Measurements from ENCODE around the gene DUSP15.
A peak's percentile ranks its signal among the peaks of the same experiment; 100 is the strongest.

Gene DUSP15

GRCh38 chr20:31835977-31836852 is 34.1 kb downstream of the DUSP15 start:
- intact Hi-C loops (cut with DNase I; ENCODE audit: low total_unique reads) = no loop called here
- Histone ChIP-seq H3K36me3 (no peaks in the 10 kb centered on the region), H3K27ac (peak overlapping the region; percentile 67 to 92), H3K27me3 (no peaks in the 10 kb centered on the region), H3K9me3 (no peaks in the 10 kb centered on the region), H3K4me3 (no peak overlapping the region), H3K4me1 (peaks cover 8 to 70% (median 54%) of the 10 kb centered on the region in 4 donors)
- TF ChIP-seq, protein P1, sequence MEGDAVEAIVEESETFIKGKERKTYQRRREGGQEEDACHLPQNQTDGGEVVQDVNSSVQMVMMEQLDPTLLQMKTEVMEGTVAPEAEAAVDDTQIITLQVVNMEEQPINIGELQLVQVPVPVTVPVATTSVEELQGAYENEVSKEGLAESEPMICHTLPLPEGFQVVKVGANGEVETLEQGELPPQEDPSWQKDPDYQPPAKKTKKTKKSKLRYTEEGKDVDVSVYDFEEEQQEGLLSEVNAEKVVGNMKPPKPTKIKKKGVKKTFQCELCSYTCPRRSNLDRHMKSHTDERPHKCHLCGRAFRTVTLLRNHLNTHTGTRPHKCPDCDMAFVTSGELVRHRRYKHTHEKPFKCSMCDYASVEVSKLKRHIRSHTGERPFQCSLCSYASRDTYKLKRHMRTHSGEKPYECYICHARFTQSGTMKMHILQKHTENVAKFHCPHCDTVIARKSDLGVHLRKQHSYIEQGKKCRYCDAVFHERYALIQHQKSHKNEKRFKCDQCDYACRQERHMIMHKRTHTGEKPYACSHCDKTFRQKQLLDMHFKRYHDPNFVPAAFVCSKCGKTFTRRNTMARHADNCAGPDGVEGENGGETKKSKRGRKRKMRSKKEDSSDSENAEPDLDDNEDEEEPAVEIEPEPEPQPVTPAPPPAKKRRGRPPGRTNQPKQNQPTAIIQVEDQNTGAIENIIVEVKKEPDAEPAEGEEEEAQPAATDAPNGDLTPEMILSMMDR (IDR thresholded peaks at IDR 0.05) = peak in 1 of 2 experiments; percentile 23
- peak; percentile 92 to 96 for DNase-seq

DNA sequence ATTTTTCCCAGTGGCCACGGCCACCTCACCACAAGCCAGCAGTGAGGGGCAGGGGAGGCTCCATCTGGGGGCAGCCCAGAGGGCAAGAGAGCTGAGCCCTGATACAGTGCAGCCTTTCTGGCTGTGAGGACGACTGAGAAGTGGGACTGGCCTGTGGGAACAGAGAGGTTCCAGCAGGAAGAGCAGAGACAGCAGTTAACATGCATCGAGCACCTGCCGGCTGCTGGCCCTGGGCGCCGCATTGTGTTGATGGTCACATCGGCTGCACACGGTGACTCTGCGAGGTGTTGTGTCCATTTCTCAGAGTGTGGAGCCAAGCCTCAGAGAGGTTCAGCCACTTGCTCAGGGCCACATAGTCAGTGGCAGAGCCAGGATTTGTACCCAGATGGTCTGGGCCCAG is 34.8 kb downstream of the DUSP15 start:
- intact Hi-C loops (cut with DNase I; ENCODE audit: low total_unique reads) = no loop called here
- H3K27ac ChIP-seq = peak overlapping the region; percentile 67 to 92
- H3K9me3 ChIP-seq = no peaks in the 10 kb centered on the region
- no peaks in the 10 kb centered on the region for H3K36me3 ChIP-seq
- no peaks in the 10 kb centered on the region for H3K27me3 ChIP-seq
- DNase-seq = no peak
- TF ChIP-seq, protein P1 (IDR thresholded peaks at IDR 0.05) = no peak
- H3K4me3 ChIP-seq = no peak overlapping the region
- H3K4me1 ChIP-seq = peaks cover 8 to 63% (median 47%) of the 10 kb centered on the region in 4 donors

- H3K9me3 ChIP-seq = no peaks in the 10 kb centered on the region
- DNase-seq = no peak
- H3K36me3 ChIP-seq = no peaks in the 10 kb centered on the region
- TF ChIP-seq, protein P1 (IDR thresholded peaks at IDR 0.05) = no peak
- H3K27me3 ChIP-seq = no peaks in the 10 kb centered on the region
- H3K4me1 ChIP-seq = peaks cover 8 to 48% (median 37%) of the 10 kb centered on the region in 4 donors
- intact Hi-C loops (cut with DNase I; ENCODE audit: low total_unique reads) = loop anchor here (5.0 kb wide), 1 partner anchor 193 kb away; no protein-coding TSS in a partner anchor
- peak overlapping the region in 1 of 2 donors; percentile 92 for H3K27ac ChIP-seq
- no peak overlapping the region for H3K4me3 ChIP-seq
Observed at GRCh38 chr20:31833931-31834521, 36.3 kb downstream of the DUSP15 start.

DNA sequence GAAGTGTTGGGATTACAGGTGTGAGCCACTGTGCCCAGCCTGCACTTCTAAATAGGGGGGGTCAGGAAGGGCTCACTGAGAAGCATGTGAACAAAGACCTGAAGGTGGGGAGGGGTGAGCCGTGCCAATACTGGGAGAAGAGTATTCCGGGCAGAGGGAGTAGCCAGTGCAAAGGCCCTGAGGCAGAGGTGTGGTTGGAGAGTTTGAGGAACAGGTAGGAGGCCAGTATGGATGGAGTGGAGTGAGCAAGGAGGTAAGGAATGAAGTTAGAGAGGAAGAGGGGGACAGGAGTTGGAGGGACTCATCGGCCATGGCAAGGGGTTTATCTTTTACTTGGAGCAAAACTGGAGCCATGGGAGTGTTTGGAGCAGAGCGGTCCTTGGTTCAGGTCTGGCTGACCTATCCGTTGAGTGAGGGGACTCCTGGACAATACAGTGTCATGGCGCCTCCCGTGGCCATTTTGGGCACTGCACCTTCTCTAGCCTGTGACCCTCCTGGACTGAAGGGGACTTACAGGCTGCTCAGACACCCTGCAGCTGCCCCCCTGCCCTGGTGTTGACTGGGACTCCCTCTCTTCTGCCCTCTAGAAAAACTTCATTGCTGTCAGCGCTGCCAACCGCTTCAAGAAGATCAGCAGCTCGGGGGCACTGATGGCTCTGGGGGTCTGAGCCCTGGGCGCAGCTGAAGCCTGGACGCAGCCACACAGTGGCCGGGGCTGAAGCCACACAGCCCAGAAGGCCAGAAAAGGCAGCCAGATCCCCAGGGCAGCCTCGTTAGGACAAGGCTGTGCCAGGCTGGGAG is 37.0 kb downstream of the DUSP15 start:
- Histone ChIP-seq H3K36me3 (no peaks in the 10 kb centered on the region), H3K4me3 (no peak overlapping the region), H3K27me3 (no peaks in the 10 kb centered on the region), H3K9me3 (no peaks in the 10 kb centered on the region), H3K4me1 (peaks cover 8 to 41% (median 32%) of the 10 kb centered on the region in 4 donors), H3K27ac (no peak overlapping the region)
- intact Hi-C loops (cut with DNase I; ENCODE audit: low total_unique reads) = loop anchor here (5.0 kb wide), 1 partner anchor 194 kb away; no protein-coding TSS in a partner anchor
- peak in 1 of 2 donors; percentile 58 for DNase-seq
- TF ChIP-seq, protein P1 (IDR thresholded peaks at IDR 0.05) = peak; percentile 71 to 83

DNA sequence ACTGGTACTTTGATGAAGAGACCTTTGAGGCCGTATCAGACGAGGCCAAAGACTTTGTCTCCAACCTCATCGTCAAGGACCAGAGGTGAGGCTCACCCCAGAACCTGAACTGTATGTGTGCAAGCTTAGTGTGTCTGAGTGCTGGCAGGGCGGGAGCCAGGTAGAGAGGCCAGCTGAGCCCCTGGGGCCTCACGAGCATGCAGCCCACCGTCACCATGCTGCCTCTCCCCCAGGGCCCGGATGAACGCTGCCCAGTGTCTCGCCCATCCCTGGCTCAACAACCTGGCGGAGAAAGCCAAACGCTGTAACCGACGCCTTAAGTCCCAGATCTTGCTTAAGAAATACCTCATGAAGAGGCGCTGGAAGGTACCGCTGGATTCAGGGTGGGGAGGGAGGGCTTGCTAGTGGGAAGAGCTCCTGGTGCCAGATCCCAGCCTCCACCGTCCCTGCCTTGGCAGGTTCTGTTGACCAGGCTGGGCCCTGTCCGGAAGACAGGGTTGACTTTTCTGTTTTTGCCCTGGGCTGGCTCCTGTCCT is 38.5 kb downstream of the DUSP15 start:
- H3K27me3 ChIP-seq = no peaks in the 10 kb centered on the region
- peaks cover 8 to 26% (median 17%) of the 10 kb centered on the region in 4 donors for H3K4me1 ChIP-seq
- H3K36me3 ChIP-seq = no peaks in the 10 kb centered on the region
- no peak for DNase-seq
- H3K27ac ChIP-seq = no peak overlapping the region
- H3K4me3 ChIP-seq = no peak overlapping the region
- TF ChIP-seq, protein P1 (IDR thresholded peaks at IDR 0.05) = no peak
- no peaks in the 10 kb centered on the region for H3K9me3 ChIP-seq
- intact Hi-C loops (cut with DNase I; ENCODE audit: low total_unique reads) = loop anchor here (5.0 kb wide), 1 partner anchor 195 kb away; no protein-coding TSS in a partner anchor
